Activated naive CD4-positive, alpha-beta T cell treated with anti-CD3 and anti-CD28 coated beads, Interleukin-2, amount 10 ng/mL, durations not matched to agents 7 days and 5 days (primary cell): ENCODE measurements around the gene ZNF474.

ENCODE experiments used
- CTCF ChIA-PET: fragments of 350-600 bp; sonication (Branson Sonifier 250); formaldehyde crosslinking; loops from one replicate; lab custom pipeline; 2021; ENCODE audit warnings: antibody characterized with exemption; lab: Charles Lee
- DNase-seq: peaks from one replicate; pipeline ENCODE4 v3.0.0-alpha.2; 2020
- H3K27ac Mint-ChIP-seq: one replicate; pipeline ENCODE4 v1.8.0; 2021; ENCODE audit warnings: mild to moderate bottlenecking, moderate library complexity, mixed read lengths
- H3K27me3 Mint-ChIP-seq: one replicate; pipeline ENCODE4 v1.8.0; 2021; ENCODE audit warnings: mild to moderate bottlenecking, mixed read lengths
- H3K36me3 Mint-ChIP-seq: one replicate; pipeline ENCODE4 v1.8.0; 2021; ENCODE audit warnings: mixed read lengths
- H3K4me1 Mint-ChIP-seq: one replicate; pipeline ENCODE4 v1.8.0; 2021; ENCODE audit warnings: mixed read lengths
- H3K4me3 Mint-ChIP-seq: one replicate; pipeline ENCODE4 v1.8.0; 2021; ENCODE audit warnings: mild to moderate bottlenecking, moderate library complexity, mixed read lengths
- H3K9me3 Mint-ChIP-seq: one replicate; pipeline ENCODE4 v1.8.0; 2021; ENCODE audit warnings: mixed read lengths

Gene ZNF474

DNA sequence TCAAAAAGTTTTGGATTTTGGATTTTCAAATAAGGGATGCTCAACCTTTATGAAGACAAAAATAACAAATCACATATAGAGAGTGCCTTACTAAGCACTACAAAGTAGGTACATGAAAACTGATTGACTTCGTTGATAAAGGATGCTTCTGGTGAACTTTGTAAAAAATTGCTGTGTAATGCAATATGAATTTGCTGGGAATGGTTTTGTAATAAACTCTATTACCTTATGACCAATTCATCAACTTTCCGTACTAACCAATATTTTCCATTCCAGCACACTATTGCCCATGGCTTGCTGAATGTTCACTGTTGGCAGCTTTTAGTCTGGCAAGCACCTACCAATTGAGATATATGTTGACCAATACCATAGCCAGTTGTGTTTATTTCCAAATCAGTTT is 23.4 kb upstream of the ZNF474 start:
- no peak overlapping the region for H3K4me3 Mint-ChIP-seq
- peaks cover 4% of the 10 kb centered on the region for H3K27me3 Mint-ChIP-seq
- no peak for DNase-seq
- no peaks in the 10 kb centered on the region for H3K4me1 Mint-ChIP-seq
- CTCF ChIA-PET = no interaction called here
- H3K36me3 Mint-ChIP-seq = no peaks in the 10 kb centered on the region
- no peaks in the 10 kb centered on the region for H3K9me3 Mint-ChIP-seq
- no peak overlapping the region for H3K27ac Mint-ChIP-seq

DNA sequence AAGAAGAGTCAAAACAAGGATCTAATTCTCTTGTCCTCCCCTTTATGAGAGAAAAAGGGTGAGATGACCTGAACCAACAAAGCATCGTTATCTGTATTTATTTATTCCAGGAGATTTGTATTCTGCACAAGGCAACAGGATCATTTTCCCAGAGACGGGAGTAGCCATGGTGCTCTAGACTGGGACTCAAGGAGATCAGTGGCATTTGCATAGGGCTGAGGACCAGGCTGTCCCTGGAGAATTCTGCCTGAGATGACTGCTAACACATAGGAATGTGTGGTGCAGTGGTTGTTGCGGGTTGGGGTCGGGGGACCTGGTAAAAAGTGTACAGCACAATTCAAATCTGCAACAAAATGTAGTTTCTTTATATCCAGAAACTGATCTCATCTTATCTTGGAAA is 22.3 kb upstream of the ZNF474 start:
- no peak for DNase-seq
- Mint-ChIP-seq H3K4me1 (no peaks in the 10 kb centered on the region), H3K27ac (no peak overlapping the region), H3K9me3 (no peaks in the 10 kb centered on the region), H3K27me3 (peaks cover 4% of the 10 kb centered on the region), H3K4me3 (no peak overlapping the region), H3K36me3 (no peaks in the 10 kb centered on the region)
- CTCF ChIA-PET = no interaction called here

DNA sequence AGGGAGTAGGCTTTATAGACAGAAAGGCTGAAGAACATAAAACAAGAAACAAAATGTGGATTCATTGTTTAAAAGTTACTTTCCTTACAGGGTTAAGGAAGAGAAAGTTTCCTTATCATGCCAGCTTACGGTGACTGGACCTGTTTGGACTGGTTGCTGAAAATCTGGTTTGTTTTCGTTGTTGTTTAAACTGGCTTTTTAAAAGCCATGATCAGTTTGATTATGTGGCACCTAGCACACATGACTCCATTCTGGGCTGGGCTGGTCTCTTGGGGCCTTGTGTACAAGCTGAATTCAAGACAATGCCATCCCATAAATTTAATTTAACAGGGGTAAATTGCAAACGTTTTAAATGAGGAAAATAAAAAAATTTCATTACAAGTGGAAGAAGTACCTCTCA is 18.4 kb upstream of the ZNF474 start:
- Mint-ChIP-seq H3K27me3 (peaks cover 4% of the 10 kb centered on the region), H3K4me1 (no peaks in the 10 kb centered on the region), H3K36me3 (no peaks in the 10 kb centered on the region), H3K27ac (no peak overlapping the region), H3K4me3 (no peak overlapping the region), H3K9me3 (no peaks in the 10 kb centered on the region)
- no peak for DNase-seq
- CTCF ChIA-PET = interaction anchor here (1.5 kb wide), 1 partner anchor 9 kb away, joined by 3 read pairs; no protein-coding TSS in a partner anchor

DNA sequence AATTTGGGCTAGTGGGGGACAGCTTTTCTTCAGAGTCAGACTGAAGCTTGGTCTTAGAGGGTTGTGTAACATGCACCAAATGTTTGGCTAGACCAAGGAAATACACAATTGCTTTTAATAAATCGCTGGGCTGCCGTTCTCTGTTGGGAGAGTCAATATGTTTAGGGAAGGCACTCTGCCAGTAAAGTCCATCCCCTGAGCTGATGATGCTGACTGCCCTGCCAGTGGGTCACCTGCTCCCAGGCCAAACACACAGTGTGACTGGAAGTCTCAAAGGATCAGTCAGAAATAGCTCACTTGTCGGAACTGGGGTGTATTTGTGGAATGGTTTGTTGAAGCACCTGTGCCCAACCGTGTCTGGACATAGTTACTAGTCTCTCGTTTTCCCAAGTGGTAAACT is 17.9 kb upstream of the ZNF474 start:
- H3K4me1 Mint-ChIP-seq = no peaks in the 10 kb centered on the region
- DNase-seq = no peak
- H3K9me3 Mint-ChIP-seq = no peaks in the 10 kb centered on the region
- H3K27me3 Mint-ChIP-seq = peaks cover 4% of the 10 kb centered on the region
- no peak overlapping the region for H3K4me3 Mint-ChIP-seq
- H3K27ac Mint-ChIP-seq = no peak overlapping the region
- H3K36me3 Mint-ChIP-seq = no peaks in the 10 kb centered on the region
- CTCF ChIA-PET = no interaction called here

DNA sequence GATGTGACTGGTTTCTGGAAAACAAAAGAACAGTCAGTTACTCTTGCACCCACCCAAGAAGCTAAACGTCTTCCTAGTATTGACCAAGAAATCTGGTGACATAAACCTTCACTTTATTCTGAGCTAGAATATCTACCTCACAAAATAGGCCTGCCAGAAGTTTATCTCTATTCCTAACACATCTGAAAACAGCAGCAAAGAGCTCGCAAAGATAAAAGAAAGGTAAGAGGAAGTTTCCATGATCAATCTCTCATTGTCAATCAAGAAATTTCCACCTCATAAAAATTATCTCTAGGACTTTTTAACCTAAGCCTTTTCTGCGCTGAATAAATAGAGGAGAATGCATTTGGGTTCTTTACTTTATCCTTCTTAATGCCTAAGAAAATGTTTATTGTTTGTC is 17.3 kb upstream of the ZNF474 start:
- Mint-ChIP-seq H3K27me3 (peaks cover 4% of the 10 kb centered on the region), H3K36me3 (no peaks in the 10 kb centered on the region), H3K4me1 (no peaks in the 10 kb centered on the region), H3K27ac (no peak overlapping the region), H3K4me3 (no peak overlapping the region), H3K9me3 (no peaks in the 10 kb centered on the region)
- CTCF ChIA-PET = no interaction called here
- no peak for DNase-seq

DNA sequence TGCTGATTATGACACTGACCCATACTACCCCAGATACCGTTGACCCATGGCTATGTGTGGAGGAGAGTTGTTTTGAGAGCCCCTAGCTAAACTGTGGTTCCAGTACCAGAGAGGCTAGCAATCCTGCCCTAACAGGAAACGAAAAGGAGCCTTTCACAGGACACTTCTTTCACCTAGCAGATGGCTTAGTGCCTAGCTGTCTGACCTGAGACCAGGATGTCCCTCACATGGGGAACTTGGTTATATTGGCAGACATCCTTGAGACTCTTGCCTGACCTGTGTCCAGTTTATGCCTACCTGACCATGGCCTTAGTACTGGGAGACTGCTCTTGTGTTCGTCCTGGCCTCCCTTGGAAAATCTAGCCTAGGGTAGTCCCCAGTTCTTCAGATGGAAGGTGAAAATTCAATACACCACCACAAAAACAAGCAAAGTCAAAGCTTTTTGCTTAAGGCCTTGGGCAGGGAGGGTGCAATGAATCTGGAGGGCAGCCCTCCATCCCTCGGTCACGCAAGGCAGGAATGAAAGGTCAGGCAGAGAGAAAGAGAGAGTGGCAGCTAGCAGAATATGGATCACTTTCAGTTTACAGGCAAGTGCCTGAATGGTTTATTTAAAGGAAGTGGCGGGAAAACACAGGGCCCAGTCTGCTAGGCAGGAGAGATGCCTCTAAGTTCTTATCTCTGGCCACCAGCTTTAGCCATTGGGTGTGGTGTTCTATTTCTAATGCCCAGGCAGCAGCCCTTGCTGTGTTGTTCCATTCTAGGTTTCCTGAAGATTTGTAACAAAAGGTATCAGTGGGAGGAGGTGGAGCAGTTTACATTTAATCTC is 16.4 kb upstream of the ZNF474 start:
- no peak overlapping the region for H3K4me3 Mint-ChIP-seq
- no peak overlapping the region for H3K27ac Mint-ChIP-seq
- no peak for DNase-seq
- H3K36me3 Mint-ChIP-seq = no peaks in the 10 kb centered on the region
- H3K9me3 Mint-ChIP-seq = no peaks in the 10 kb centered on the region
- H3K27me3 Mint-ChIP-seq = no peaks in the 10 kb centered on the region
- CTCF ChIA-PET = no interaction called here
- no peaks in the 10 kb centered on the region for H3K4me1 Mint-ChIP-seq

DNA sequence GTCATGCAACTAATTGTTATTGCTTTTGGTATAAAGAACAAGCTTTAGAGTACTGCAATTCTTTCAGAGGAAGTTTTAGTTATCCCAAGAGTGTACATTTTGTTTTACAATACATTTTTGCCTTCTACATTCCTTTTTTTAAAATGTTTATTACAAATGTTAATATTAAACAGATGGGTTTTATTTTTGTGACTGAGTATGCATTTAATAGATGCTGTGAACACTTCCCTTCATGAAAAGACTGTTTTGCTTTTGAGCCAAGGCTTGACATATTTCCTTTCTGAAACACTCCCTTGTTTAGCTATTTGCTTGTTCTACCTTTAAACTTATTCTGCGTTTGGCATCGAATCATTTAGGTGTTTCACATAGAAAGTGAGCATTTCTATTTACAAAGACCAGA is 14.8 kb upstream of the ZNF474 start:
- CTCF ChIA-PET = no interaction called here

DNA sequence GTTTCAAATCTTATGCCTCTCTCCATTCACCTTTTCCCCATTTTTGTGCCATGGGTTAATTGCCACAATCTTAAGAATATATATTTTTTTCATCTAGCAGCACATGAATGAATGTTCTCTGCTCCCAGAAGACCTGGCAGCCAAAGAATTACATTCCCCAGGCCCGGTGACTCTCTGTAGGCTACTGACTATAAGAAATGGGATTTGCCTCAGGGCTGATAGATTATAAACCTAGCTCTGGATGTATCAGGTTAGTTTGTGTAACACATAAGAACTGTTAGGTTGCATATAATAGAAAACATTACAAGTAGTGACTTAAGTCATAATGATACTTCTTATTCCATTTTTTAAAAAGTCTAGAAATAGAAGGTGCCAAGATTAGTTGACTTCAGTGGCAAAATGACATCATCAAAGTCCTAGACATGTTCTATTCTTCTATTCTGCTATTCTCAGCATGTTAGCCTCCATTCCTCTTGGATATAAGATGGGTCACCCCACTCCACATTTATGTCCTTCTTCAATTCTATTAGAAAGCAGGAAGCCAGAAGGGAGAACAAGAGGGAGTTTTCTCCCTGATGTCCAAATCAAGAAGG is 10.9 kb upstream of the ZNF474 start:
- no peaks in the 10 kb centered on the region for H3K36me3 Mint-ChIP-seq
- no peak for DNase-seq
- H3K27ac Mint-ChIP-seq = no peak overlapping the region
- no peaks in the 10 kb centered on the region for H3K9me3 Mint-ChIP-seq
- no peak overlapping the region for H3K4me3 Mint-ChIP-seq
- CTCF ChIA-PET = no interaction called here
- no peaks in the 10 kb centered on the region for H3K4me1 Mint-ChIP-seq
- no peaks in the 10 kb centered on the region for H3K27me3 Mint-ChIP-seq

More for the DNA sequence above, 14.8 kb upstream of the ZNF474 start:
- Mint-ChIP-seq H3K27me3 (no peaks in the 10 kb centered on the region), H3K36me3 (no peaks in the 10 kb centered on the region), H3K27ac (no peak overlapping the region), H3K4me1 (no peaks in the 10 kb centered on the region), H3K4me3 (no peak overlapping the region), H3K9me3 (no peaks in the 10 kb centered on the region)
- DNase-seq = no peak

DNA sequence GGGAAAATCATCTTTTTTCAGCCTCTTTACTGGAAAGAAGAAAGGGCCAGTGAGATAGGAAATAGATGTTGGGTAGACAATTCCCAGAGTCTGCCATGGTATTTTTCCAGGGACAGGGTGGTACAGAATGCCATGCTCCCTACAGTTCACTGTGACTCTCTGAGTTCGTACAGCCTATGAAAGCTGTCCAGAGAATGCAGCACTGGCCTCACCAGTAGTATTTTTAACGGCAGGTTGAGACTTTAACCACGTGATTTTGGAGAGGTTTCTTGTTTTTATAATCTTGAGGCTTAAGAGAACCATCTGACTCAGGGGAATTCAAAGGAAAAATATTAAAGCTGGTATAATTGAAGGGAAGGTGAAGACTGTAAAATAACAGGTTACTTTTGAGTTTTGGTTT is 10.1 kb upstream of the ZNF474 start:
- CTCF ChIA-PET = no interaction called here
- Mint-ChIP-seq H3K4me1 (no peaks in the 10 kb centered on the region), H3K36me3 (no peaks in the 10 kb centered on the region), H3K27me3 (no peaks in the 10 kb centered on the region), H3K4me3 (no peak overlapping the region), H3K9me3 (no peaks in the 10 kb centered on the region), H3K27ac (no peak overlapping the region)
- DNase-seq = no peak

DNA sequence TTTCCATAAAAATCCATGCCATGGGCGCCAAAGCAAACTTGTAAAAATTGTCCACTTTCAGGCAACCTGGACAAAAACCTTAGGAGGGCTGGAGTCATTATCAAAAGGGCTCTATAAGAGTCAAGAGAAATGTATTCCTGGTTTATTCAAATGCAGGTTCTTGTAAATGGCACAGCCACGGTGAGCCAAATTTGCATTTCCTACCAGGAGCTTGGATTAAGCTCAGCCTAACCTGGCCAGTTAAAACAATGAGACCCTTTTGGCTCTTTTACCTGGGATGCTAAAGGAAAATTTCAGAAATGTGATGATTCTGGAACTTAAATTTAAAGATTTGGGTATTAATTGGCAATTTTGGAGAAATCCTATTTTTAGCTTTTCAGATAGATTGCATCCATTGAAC is 8.9 kb upstream of the ZNF474 start:
- CTCF ChIA-PET = no interaction called here
- Mint-ChIP-seq H3K4me1 (no peaks in the 10 kb centered on the region), H3K27ac (no peak overlapping the region), H3K9me3 (no peaks in the 10 kb centered on the region), H3K4me3 (no peak overlapping the region), H3K36me3 (no peaks in the 10 kb centered on the region), H3K27me3 (no peaks in the 10 kb centered on the region)
- no peak for DNase-seq

DNA sequence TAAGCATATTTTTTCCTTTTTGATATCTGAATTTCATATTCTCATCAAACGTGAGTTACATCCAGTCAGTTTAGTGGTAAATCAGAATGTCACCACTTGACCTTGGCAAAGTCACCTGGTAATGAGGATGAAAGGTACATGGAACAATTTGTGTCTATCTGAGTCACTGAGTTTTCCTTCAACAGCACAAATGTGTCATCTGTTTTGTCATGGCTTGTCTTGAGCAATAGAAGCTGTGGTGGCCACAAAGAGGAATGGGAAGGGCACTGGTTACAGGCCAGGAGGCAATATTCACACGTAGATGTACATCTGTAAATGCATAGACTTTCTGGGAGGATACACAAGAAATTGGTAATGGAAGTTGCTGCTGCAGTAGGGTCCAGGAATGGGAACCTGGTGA is 8.4 kb upstream of the ZNF474 start:
- Mint-ChIP-seq H3K27ac (no peak overlapping the region), H3K4me1 (no peaks in the 10 kb centered on the region), H3K9me3 (no peaks in the 10 kb centered on the region), H3K27me3 (no peaks in the 10 kb centered on the region), H3K4me3 (no peak overlapping the region), H3K36me3 (no peaks in the 10 kb centered on the region)
- no peak for DNase-seq
- CTCF ChIA-PET = no interaction called here

DNA sequence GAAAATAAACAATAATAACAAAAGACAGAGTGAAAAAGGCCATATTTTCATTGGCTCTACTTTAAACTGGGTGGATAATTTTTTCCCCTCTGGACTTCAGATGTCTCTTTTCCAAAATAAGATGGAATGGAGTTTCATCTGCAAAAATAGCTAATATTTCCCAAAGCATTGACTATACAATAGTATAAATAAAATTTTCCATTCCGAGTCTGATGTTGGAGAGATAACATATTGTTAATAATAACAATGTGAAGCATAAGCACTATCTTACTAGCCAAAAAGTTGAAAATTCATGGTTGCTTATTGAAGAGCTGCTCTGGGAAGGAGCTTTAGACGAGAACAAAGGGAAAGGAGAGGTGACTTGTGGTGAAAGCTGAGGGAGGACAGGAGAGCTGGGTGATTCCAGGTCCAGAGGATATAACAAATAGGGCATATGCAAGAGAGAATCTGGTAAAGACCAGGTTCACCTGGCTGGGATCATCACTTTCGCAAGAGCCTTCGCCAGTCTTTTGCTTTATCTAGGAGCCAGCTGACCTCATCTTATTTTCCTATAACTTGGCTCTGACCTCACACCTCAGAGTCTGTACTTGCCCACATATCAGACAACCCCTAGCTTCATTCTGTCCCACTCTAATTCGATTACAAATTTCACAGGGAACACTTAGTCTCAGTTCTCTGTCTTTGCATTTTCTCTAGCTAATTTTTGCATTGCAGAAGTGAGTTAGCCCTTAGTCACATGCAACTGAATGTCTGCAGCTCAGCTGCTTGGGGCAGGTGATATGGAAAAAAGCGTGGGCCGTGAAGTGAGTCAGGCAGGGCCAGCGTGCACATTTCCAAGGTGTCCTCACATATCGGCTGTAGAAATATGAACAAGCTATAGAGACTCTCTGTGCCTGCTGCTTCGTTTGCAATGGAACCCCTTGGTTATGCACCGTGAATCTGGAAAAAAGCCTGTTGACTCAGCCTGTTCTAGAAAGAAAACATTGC is 7.6 kb upstream of the ZNF474 start:
- H3K27me3 Mint-ChIP-seq = no peaks in the 10 kb centered on the region
- H3K4me1 Mint-ChIP-seq = no peaks in the 10 kb centered on the region
- no peaks in the 10 kb centered on the region for H3K36me3 Mint-ChIP-seq
- no peak overlapping the region for H3K4me3 Mint-ChIP-seq
- no peak for DNase-seq
- no peak overlapping the region for H3K27ac Mint-ChIP-seq
- CTCF ChIA-PET = no interaction called here
- no peaks in the 10 kb centered on the region for H3K9me3 Mint-ChIP-seq

DNA sequence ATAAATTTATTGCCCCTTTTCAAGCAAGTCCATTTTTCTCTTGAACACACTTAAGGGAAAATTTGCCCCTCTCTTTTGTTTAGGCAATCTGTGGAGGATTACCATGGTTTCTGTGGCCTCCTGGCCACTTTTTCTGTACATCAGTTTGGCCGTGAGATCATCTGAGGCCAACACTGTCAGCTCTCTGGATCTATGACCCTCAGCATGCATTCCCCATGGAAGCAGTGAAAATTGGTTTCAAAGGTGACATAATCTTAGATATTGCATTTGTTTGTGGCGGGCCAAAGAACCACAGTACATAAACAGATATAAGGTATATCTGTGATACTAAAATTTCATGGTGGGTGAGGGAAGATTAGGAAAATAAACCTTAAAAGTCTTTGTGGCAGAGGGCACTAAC is 4.6 kb upstream of the ZNF474 start:
- H3K4me3 Mint-ChIP-seq = no peak overlapping the region
- no peaks in the 10 kb centered on the region for H3K4me1 Mint-ChIP-seq
- no peaks in the 10 kb centered on the region for H3K9me3 Mint-ChIP-seq
- no peak for DNase-seq
- H3K27me3 Mint-ChIP-seq = no peaks in the 10 kb centered on the region
- no peak overlapping the region for H3K27ac Mint-ChIP-seq
- CTCF ChIA-PET = no interaction called here
- no peaks in the 10 kb centered on the region for H3K36me3 Mint-ChIP-seq

DNA sequence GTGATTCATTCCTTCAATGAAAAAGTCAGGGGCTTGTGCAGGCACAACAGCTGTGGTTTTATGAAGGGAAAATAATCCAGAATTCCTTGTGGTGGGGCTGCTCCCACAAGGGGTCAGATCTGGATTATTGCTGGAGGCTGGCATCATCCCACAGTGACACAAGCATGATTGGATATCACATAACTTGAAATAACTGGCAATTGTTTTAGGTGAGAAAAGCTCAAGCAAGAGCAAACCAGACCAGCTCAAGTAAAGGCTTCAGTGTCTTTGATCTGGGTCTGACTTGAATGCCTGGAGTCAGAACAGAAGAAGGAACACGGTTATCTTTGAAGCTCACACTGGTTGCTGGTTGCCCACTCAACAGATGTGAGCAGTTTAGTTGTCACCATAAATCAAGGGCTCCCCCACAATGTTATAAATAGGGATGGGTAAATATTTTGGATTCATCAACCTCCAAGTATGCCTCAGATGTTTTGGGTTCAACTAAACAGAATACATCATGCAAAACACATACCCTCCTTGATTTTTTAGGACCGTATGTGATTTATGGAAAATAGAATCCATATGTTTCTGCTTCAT is 3.1 kb upstream of the ZNF474 start:
- Mint-ChIP-seq H3K36me3 (no peaks in the 10 kb centered on the region), H3K9me3 (no peaks in the 10 kb centered on the region), H3K4me1 (no peaks in the 10 kb centered on the region), H3K27ac (no peak overlapping the region), H3K27me3 (no peaks in the 10 kb centered on the region), H3K4me3 (no peak overlapping the region)
- CTCF ChIA-PET = no interaction called here
- DNase-seq = no peak
